GM19372 (cell line): ENCODE measurements around the gene XCL2.
"Not testable (repeated sequence)": the region's sequence is repeated elsewhere in the genome, so short reads cannot be mapped to it uniquely, and the experiment has no call there.

Experiments used
- ATAC-seq: cut with Tn5 transposase; IDR thresholded peaks from one replicate; pipeline ENCODE4 v1.9.1; 2021; ENCODE audit warnings: mild to moderate bottlenecking, low read depth, moderate library complexity; ENCODE audit not compliant: unreplicated experiment

XCL2 gene

GRCh38 chr1:168543840-168544498, at the start of gene XCL2:
XCL2 (minus strand) TSS chr1:168543997; CDS start chr1:168543964, 33 bp downstream.
- ATAC-seq, result not testable (repeated sequence)

- no peak for ATAC-seq
Measured at GRCh38 chr1:168591641-168592250, 47.9 kb upstream of the XCL2 start.

GRCh38 chr1:168591066-168591465, 47.3 kb upstream of the XCL2 start:
- no peak for ATAC-seq

GRCh38 chr1:168589167-168589566, 45.4 kb upstream of the XCL2 start:
- no peak for ATAC-seq

GRCh38 chr1:168585937-168586336, 42.1 kb upstream of the XCL2 start:
- no peak for ATAC-seq

GRCh38 chr1:168585191-168585590, 41.4 kb upstream of the XCL2 start:
- no peak for ATAC-seq

GRCh38 chr1:168583571-168583970, 39.8 kb upstream of the XCL2 start:
- ATAC-seq, result no peak

GRCh38 chr1:168582688-168583336, 39.0 kb upstream of the XCL2 start:
- ATAC-seq, result no peak

GRCh38 chr1:168581817-168582572, 38.2 kb upstream of the XCL2 start:
- ATAC-seq, result no peak

GRCh38 chr1:168580991-168581390, 37.2 kb upstream of the XCL2 start:
- ATAC-seq, result not testable (repeated sequence)

- ATAC-seq, result not testable (repeated sequence)
Measured at GRCh38 chr1:168580290-168580689, 36.5 kb upstream of the XCL2 start.

GRCh38 chr1:168578531-168579185, 34.9 kb upstream of the XCL2 start:
- ATAC-seq, result not testable (repeated sequence)

- ATAC-seq, result not testable (repeated sequence)
Measured at GRCh38 chr1:168576245-168576688, 32.5 kb upstream of the XCL2 start, which contains the start of gene XCL1. XCL1 (plus strand) TSS chr1:168576605; CDS start chr1:168576638, 33 bp downstream.

- not testable (repeated sequence) for ATAC-seq
Measured at GRCh38 chr1:168574234-168574633, 30.4 kb upstream of the XCL2 start.

- no peak for ATAC-seq
Measured at GRCh38 chr1:168572633-168573032, 28.8 kb upstream of the XCL2 start.

- no peak for ATAC-seq
Measured at GRCh38 chr1:168570652-168571051, 26.9 kb upstream of the XCL2 start.

- ATAC-seq, result no peak
Measured at GRCh38 chr1:168568346-168568745, 24.5 kb upstream of the XCL2 start.

GRCh38 chr1:168567568-168567967, 23.8 kb upstream of the XCL2 start:
- no peak for ATAC-seq

GRCh38 chr1:168567007-168567406, 23.2 kb upstream of the XCL2 start:
- ATAC-seq, result no peak

- ATAC-seq, result no peak
Measured at GRCh38 chr1:168565825-168566224, 22.0 kb upstream of the XCL2 start.
